ENCODE measurements around the gene MT2A. TPM values are rescaled to one million over a fixed set of nuclear protein-coding genes. Genes with fewer than 3 reads are reported as not detected.
"Not testable (repeated sequence)": the region's sequence is repeated elsewhere in the genome, so short reads cannot be mapped to it uniquely, and the experiment has no call there.

The MT2A gene
- polyA plus RNA-seq, 4 donors = 22.4 to 38.0 (median 22.8) TPM

DNA sequence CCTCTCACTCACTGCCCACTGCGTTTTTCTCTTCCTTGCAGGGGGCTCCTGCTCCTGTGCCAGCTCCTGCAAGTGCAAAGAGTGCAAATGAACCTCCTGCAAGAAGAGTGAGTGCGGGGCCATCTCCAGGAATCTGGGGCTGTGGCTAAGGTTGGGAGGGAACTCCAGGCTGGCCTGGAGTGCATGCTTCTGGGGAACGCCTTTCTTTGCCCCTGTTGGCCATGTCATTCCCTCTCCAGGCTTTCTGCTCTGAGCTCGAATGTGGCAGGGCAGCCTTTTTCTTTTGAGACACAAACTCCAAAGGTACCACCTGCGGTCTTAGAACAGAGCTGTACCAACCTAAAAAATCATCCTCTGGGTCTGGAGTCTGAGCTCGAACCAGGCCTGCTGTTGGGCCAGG, 9.8 kb downstream of the MT2A start:
- no peak for DNase-seq (ENCODE audit: low read depth in 4 of 4, low spot score in 3 of 4)

- no peak for DNase-seq (ENCODE audit: low read depth in 4 of 4, low spot score in 3 of 4)
Measured at GRCh38 chr16:56620339-56620897, 12.0 kb downstream of the MT2A start.

DNA sequence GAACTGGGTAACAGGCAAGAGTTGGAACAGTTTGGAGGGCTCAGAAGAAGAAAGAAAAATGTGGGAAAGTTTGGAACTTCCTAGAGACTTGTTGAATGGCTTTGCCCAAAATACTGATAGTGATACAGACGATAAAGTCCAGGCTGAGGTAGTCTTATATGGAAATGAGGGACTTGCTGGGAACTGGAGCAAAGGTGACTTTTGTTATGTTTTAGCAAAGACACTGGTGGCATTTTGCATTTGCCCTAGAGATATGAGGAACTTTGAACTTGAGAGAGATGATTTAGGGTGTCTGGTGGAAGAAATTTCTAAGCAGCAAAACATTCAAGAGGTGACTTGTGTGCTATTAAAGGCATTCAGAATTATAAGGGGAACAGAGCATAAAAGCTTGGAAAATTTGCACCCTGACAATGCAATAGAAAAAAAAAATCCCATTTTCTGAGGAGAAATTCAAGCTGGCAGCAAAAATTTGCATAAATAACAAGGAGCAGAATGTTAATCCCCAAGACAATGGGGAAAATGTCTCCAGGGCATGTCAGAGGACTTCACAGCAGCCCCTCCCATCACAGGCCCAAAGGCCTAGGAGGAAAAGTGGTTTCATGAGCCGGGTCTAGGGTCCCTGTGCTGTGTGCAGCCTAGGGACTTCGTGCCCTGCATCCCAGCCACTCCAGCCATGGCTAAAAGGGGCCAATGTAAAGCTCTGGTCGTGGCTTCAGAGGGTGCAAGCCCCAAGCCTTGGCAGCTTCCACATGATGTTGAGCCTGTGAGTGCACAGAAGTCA, 13.5 kb downstream of the MT2A start:
- not testable (repeated sequence) for DNase-seq (ENCODE audit: low read depth in 4 of 4, low spot score in 3 of 4)

DNA sequence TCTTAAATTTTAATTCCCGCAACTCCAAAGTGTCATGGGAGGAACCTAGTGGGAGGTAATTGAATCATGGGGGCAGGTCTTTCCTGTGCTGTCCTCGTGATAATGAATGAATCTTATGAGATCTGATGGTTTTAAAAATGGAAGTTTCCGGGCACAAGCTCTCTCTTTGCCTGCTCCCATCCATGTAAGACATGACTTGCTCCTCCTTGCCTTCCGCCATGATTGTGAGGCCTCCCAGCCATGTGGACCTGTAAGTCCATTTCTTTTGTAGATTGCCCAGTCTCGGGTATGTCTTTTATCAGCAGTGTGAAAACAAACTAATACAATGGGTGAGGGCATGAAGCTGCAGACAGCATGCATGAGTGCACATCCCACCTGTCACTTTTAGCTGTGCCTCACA, 14.8 kb downstream of the MT2A start:
- DNase-seq (ENCODE audit: low read depth in 4 of 4, low spot score in 3 of 4) = not testable (repeated sequence)

- no peak for DNase-seq (ENCODE audit: low read depth in 4 of 4, low spot score in 3 of 4)
Measured at GRCh38 chr16:56623637-56624036, 15.3 kb downstream of the MT2A start.

- no peak for DNase-seq (ENCODE audit: low read depth in 4 of 4, low spot score in 3 of 4)
Measured at GRCh38 chr16:56625140-56625942, 17.0 kb downstream of the MT2A start, which contains the start of gene MT1E. Gene MT1E, plus strand, starts transcription at chr16:56625781. Its CDS starts 71 bp downstream, at chr16:56625852.

DNA sequence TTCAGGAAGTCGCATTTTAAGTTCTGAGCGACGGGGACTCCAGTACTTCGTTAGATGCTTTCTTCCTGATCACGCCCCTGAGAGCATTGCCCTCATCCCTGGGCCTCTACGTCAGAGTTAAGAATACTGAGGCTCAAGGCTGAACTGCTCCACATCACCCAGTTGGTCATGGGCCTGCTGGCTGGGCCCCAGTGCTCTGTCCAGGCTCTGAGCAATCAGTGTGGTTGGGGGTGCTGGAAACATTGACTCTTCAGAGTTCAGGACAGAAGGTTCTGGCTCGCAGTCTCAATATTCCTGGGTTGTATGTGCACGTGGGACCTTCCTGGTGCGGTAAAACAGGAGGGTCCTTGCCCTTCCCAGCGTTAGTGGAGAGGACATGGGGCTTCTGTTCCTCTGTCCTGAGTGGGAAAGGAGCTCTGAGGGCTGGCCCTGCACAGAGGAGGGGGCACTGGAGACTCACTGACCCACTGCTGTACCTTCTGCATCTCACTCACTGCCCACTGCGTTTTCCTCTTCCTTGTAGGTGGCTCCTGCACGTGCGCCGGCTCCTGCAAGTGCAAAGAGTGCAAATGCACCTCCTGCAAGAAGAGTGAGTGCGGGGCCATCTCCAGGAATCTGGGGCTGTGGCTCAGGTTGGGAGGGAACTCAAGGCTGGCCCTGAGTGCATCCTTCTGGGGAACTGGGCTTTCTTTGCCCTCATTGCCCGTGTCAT, 17.7 kb downstream of the MT2A start:
- no peak for DNase-seq (ENCODE audit: low read depth in 4 of 4, low spot score in 3 of 4)

GRCh38 chr16:56626685-56627084, 18.3 kb downstream of the MT2A start:
- DNase-seq (ENCODE audit: low read depth in 4 of 4, low spot score in 3 of 4) = no peak

DNA sequence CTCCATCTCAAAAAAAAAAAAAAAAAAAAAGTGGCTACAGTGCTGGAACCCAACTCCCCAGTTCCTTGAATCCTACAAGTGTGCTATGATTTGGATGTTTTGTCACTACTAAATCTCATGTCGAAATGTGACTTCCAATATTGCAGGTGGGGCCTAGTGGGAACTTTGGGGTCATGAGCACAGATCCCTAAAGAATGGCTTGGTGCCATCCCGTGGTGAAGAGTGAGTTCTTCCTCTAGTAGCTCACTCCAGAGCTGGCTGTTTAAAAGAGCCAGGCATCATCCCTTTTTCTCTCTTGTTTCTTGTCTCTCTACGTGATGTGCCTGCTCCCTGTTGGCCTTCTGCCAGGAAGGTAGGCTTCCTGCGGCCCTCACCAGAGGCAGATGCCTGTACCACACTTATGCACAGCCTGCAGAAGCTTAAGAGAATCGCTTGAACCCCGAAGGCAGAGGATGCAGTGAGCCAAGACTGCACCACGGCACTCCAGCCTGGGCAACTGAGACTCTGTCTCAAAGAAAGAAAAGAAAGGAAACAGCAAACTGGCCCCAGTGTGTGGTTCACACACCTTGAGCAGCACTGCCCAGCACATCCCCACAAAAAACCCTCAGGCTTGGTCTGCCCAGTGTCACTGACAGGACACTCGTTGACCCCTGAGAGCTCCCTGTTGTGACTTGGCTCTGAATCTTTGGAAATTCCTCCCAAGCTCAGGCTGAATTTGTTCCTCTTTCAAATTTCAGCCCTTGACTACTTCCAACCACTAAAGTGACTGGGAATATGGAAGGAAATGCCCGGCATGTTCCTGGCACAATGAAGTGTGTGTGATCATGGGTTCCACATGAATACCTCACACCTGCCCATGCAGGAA, 20.3 kb downstream of the MT2A start:
- DNase-seq (ENCODE audit: low read depth in 4 of 4, low spot score in 3 of 4) = no peak

DNA sequence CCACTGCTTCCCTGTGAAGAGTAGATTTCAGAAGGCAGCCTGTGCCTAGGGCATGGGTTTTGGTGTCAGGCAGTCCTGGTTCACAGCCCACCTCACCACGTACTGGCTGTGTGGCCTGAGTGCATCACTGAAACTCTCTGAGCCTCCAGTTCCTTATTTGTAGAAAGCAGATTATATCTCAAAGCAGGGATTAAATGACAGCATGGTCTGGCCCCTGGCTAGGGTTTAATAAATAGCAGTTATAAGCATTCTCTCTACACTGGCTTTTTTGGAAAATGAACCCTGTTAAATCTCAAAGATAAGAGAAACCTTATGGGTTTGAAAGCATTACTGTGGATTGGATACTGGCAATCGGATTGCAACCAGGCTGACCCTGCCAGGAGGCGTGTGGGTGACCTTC, 21.1 kb downstream of the MT2A start:
- no peak for DNase-seq (ENCODE audit: low read depth in 4 of 4, low spot score in 3 of 4)

DNA sequence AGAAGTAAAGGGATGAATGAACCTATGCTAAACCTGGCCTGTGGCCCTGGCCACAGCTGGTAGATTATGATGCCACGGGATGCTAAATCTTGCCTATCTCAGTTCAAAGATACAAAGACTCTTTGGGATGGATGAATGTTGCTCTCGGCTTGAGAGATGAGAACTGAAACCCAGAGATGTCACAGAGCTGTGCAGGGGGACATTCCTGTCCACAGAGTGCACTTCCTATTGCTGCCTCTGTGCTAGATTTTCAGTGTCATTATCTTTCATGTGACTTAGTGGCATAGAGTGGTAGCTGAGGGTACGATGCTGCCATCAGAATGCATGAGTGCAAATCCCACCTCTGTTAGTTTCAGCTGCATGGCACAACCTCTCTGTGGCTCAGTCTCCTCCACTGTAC, 21.8 kb downstream of the MT2A start:
- DNase-seq (ENCODE audit: low read depth in 4 of 4, low spot score in 3 of 4) = no peak

- no peak for DNase-seq (ENCODE audit: low read depth in 4 of 4, low spot score in 3 of 4)
Measured at GRCh38 chr16:56631197-56631596, 22.8 kb downstream of the MT2A start.

GRCh38 chr16:56631832-56632155, 23.4 kb downstream of the MT2A start:
- DNase-seq (ENCODE audit: low read depth in 4 of 4, low spot score in 3 of 4) = no peak

DNA sequence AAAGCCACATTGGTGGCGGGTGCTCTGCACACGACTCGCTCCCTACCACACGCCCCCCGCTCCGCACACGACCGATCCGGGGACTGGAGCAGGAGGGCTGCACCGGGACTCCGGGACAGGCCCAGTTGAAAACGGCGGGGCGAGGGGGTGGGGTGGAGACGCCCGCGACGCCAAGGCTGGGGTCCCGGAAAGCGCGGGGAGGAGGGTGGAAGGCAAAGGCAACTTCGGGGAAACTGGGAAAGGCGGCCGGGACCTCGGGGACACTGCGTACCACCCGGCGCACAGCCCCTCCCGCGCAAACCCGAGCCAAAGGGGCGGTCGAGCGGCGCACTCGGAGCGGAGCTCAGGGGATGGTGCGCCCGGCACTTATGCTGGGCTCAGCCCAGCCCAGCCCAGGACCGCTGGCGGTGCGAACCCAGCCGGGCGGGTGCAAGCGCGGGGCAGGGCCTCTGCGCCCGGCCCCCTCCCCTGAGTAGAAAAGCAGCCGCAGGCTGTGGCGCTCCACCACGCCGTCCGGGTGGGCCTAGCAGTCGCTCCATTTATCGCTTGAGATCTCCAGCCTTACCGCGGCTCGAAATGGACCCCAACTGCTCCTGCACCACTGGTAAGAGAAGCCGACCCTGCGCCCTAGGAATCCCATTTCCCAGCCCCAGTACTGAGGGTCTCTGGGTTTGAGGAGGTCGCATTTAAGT, 23.9 kb downstream of the MT2A start, which contains the start of gene MT1M:
MT1M (plus strand) TSS at position 504 of the 692 bp plus-strand sequence; CDS start at position 577, 73 bp downstream.
- DNase-seq (ENCODE audit: low read depth in 4 of 4, low spot score in 3 of 4) = no peak

- no peak for DNase-seq (ENCODE audit: low read depth in 4 of 4, low spot score in 3 of 4)
Measured at GRCh38 chr16:56632848-56633365, 24.5 kb downstream of the MT2A start.

- DNase-seq (ENCODE audit: low read depth in 4 of 4, low spot score in 3 of 4) = no peak
Measured at GRCh38 chr16:56633535-56633934, 25.2 kb downstream of the MT2A start.

GRCh38 chr16:56634715-56635440, 26.5 kb downstream of the MT2A start:
- DNase-seq (ENCODE audit: low read depth in 4 of 4, low spot score in 3 of 4) = no peak

DNA sequence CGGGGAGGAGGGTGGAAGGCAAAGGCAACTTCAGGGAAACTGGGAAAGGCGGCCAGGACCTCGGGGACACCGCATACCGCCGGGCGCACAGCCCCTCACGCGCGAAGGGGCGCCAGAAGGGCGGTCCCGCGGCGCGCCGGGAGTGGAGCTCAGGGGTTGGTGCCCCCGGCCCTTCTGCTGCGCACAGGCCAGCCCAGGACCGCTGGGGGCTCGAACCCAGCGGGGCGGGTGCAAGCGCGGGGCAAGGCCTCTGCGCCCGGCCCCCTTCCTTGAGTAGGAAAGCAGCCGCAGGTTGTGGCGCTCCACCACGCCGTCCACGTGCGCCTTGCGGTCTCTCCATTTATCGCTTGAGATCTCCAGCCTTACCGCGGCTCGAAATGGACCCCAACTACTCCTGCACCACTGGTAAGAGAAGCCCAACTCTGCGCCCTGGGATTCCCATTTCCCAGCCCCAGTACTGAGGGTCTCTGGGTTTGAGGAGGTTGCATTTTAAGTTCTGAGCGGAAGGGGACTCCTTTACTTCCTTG, 27.1 kb downstream of the MT2A start:
- no peak for DNase-seq (ENCODE audit: low read depth in 4 of 4, low spot score in 3 of 4)
